Heart right ventricle (tissue), 16 donors: Measurements from ENCODE around the gene CAPN2. TPM values are rescaled to one million over a fixed set of nuclear protein-coding genes. Genes with fewer than 3 reads are reported as not detected.
A peak's percentile ranks its signal among the peaks of the same experiment; 100 is the strongest.

Source experiments
- ATAC-seq, 8 donors: fragments of 200-7000 bp; cut with Tn5 transposase; one replicate each; pipeline ENCODE4 v1.9.1; 2020; ENCODE audit warnings: mild to moderate bottlenecking in 8 of 8, moderate library complexity in 8 of 8, moderate number of reproducible peaks in 1 of 8
- DNase-seq, 2 donors: peaks; one replicate each; pipeline ENCODE4 v3.0.0-alpha.2; 2020
- H3K27ac ChIP-seq, 10 donors: fragments of 200-600 bp; sonication (generic) in 2 of 10; one replicate each; pipeline versions ENCODE4 v1.5.0 to v1.8.0; 2020 to 2022; ENCODE audit warnings: mild to moderate bottlenecking in 3 of 10
- H3K27me3 ChIP-seq, 7 donors: fragments of 200-600 bp; one replicate each; pipeline ENCODE4 v1.8.0; 2021 to 2022; ENCODE audit warnings: mild to moderate bottlenecking in 2 of 7
- H3K36me3 ChIP-seq, 9 donors: fragments of 200-600 bp; sonication (generic) in 1 of 9; one replicate each; pipeline versions ENCODE4 v1.5.0 to v1.8.0; 2020 to 2022; ENCODE audit warnings: mild to moderate bottlenecking in 2 of 9
- H3K4me1 ChIP-seq, 9 donors: fragments of 200-600 bp; sonication (generic) in 1 of 9; one replicate each; pipeline versions ENCODE4 v1.5.0 to v1.8.0; 2020 to 2022; ENCODE audit warnings: mild to moderate bottlenecking in 4 of 9
- H3K4me3 ChIP-seq, 10 donors: fragments of 200-600 bp; sonication (generic) in 2 of 10; one replicate each; pipeline versions ENCODE4 v1.5.0 to v1.8.0; 2020 to 2022; ENCODE audit warnings: mild to moderate bottlenecking in 7 of 10, moderate library complexity in 2 of 10
- H3K9me3 ChIP-seq, 11 donors: fragments of 200-600 bp in 10 of 11; sonication (generic) in 2 of 11; one replicate each; pipeline versions ENCODE4 v1.5.0 to v1.8.0; 2013 to 2022; ENCODE audit warnings: mild to moderate bottlenecking in 2 of 11, control low read depth in 1 of 11, moderate library complexity in 1 of 11
- CTCF ChIP-seq, 9 donors: fragments of 200-600 bp; sonication (generic) in 2 of 9; IDR thresholded peaks; one replicate each; pipeline versions ENCODE4 v1.5.0 to v1.8.0; 2021 to 2022; ENCODE audit warnings: antibody characterized with exemption in 9 of 9, mild to moderate bottlenecking in 5 of 9, moderate library complexity in 1 of 9
- WGBS, 2 donors: extraction: QIAGEN DNeasy Blood & Tissue Kit; methylation state at CpG; one replicate each; pipeline ENCODE4 v1.1.7; 2013; ENCODE audit warnings: inconsistent platforms in 1 of 2; 5-methylcytosine and 5-hydroxymethylcytosine counted together
- intact Hi-C, 10 donors: fragments of 100-400 bp; cut with DNase I; formaldehyde crosslinking; loops; one replicate each; pipeline versions ENCODE4 v1.11.1 to v1.14.2; 2022
- polyA plus RNA-seq, 2 donors: library from polyadenylated mRNA; stranded (reverse); fragments of 200-250 nt; gene quantifications; one replicate each; pipeline ENCODE4 v1.2.3, GENCODE V29; 2013
- total RNA-seq, 10 donors: library from RNA; stranded (reverse); fragmentation: NEBNext Ultra II Directional in 3 of 10; extraction: Animal tissue kit (Norgen Biotek cat#: 25700) in 3 of 10; gene quantifications; one replicate each; pipeline versions ENCODE4 v1.2.1 to v1.2.4, GENCODE V29; 2021 to 2023
- donor health status: Arrhythmogenic right ventricular cardiomyopathy.
- donor health status: ischemic (EF 13 %, LVEDD 7.1; RV severe dilation, severe dysfunction).
- donor health status: healthy with polysubstance abuse.
- donor health status: DM: no; HTN: yes; CAD: no.
- donor health status: DM: no; HTN: no; CAD: no.
- donor health status: ischemic (EF 25% LVEDD 6.9; RV normal size, moderate dysfunction).
- donor health status: ischemic (EF 25% LVEDD 5.7; RV mildly dilated, moderate dysfunction).
- donor health status: healthy.
- donor health status: DM: yes; HTN: yes; CAD: no.
- donor health status: Ischemic cardiomyopathy.
- donor health status: ischemic (EF 35%, LVEDD 5.7; RV mildly dilated, moderate dysfunction).
- donor health status: nonischemic (EF 11% LVEDD 7.7; RV severe dilation, severe dysfunction).
- donor health status: DM: yes; HTN: yes; CAD: no.
- donor health status: PGD.
- donor health status: ischemic (EF 29% LVEDD 5.4; RV normal size, mild dysfunction).
- donor health status: nonischemic (EF 23%, LVEDD 6.1; RV moderate dilation, normal function).

Gene CAPN2
- total and polyA plus RNA-seq, 12 donors, result 62.4 to 107 (median 77.6) TPM

DNA sequence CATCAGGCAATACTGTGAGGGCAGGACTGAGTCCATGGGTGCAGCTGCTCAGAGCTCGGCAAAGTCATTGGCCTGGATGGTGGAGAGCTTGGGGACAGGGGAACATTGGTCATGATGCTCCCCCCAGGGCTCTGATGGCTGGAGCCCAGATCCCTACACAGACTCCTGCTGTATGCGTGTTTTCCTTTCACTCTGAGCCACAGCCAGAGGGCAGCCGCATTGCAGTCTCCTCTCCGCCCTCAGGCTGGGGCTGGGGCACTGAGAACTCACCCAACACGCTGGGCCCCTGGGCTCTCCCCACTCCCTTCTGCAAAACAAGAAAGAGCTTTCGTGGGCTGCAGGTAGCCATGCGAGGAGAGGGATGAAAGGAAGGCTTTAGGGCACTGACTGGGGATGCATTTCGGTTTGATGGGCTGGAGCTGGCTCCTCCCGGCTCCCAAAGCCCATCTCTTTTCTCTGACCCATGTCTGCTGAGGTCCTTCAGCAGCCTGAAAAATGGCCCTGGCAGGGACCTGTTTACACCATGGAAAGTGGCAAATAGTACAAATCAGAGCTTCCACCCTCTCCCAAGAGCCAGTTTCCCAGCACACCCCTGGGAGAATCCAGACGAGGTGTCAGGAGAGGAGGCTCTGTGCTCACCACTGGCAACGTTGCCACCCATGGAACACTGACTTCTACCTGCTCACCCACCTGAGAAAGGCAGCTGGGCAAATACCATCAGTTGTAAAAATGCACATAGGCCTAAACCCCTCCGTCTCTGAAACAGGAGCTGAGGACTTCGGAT, 43.8 kb downstream of the CAPN2 start:
- DNase-seq, result no peak
- TF ChIP-seq CTCF (IDR thresholded peaks at IDR 0.05), result no peak
- Histone ChIP-seq H3K4me3 (no peak overlapping the region), H3K4me1 (peaks cover 0 to 9% (median 0%) of the 10 kb centered on the region in 9 donors), H3K27me3 (no peaks in the 10 kb centered on the region), H3K36me3 (peaks cover 2 to 100% (median 85%) of the 10 kb centered on the region in 9 donors), H3K9me3 (no peaks in the 10 kb centered on the region), H3K27ac (no peak overlapping the region)
- intact Hi-C loops, result no loop called here
- peak in 1 of 8 donors; percentile 20 for ATAC-seq
- WGBS, 2 donors, result 84 to 88% methylated on average over 13 of the region's 13 CpGs

DNA sequence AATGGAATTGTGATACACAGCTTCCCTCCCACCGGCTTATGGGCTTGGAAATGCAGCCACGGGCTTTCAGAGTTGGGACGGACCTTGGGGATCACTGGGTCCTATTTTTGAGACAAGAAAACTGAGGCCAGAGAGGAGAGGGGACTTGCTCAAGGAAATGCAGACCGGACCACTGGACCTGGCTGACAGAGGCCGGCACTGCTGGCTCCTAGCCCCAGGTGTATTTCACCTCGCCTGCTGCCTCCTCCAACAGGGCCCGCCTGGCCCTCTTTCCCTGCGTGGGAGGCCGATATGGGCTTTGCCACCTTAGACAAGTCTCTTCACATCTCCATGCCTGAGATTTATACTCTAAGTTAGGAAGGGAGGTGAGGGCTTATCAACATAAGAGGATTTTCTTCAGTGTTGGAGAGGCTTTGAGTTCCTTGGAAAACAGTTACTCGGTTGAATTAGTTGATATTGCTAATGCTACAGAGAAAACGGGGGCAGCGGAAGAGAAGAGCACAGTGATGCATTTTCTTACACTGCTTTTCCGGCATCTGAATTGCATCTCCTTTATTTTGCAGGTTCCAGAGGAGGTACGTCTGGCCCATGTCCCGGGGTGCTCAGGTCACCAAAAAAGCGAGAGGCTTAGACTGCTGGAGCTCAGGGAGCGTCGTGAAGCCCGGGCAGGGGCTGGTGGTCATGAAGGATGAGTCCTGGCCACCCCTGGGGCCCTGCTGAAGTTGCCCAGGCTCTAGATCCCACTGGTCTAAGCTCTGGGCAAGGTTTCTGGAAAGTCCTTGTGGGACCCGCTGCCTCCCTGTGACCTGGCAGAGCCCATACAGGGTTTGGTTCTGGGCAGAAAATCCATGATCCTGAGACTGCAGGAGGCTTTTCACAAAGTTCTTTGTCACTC, 44.7 kb downstream of the CAPN2 start:
- 92% methylated on average over 20 of the region's 20 CpGs for WGBS, 2 donors
- no peak for DNase-seq
- H3K27ac ChIP-seq, result no peak overlapping the region
- no peak overlapping the region for H3K4me3 ChIP-seq
- no peaks in the 10 kb centered on the region for H3K27me3 ChIP-seq
- TF ChIP-seq CTCF (IDR thresholded peaks at IDR 0.05), result no peak
- no peaks in the 10 kb centered on the region for H3K9me3 ChIP-seq
- intact Hi-C loops, result no loop called here
- H3K36me3 ChIP-seq, result peaks cover 0 to 100% (median 84%) of the 10 kb centered on the region in 9 donors
- H3K4me1 ChIP-seq, result peaks cover 0 to 15% (median 0%) of the 10 kb centered on the region in 9 donors
- no peak for ATAC-seq

DNA sequence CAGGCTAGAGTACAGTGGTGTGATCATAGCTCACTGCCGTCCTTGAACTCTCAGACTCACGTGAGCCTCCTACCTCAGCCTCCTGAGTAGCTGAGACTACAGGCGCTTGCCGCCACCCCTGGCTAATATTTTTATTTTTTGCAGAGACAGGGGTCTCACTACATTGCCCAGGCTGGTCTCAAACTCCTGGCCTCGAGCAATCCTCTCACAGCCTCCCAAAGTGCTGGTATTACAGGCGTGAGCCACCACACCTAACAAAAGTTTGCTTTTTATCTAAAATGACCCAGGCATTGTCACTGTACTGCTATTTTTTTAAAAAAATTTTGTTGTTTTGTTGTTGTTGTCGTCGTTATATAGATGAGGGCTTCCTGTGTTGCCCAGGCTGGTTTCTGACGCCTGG, 46.4 kb downstream of the CAPN2 start:
- intact Hi-C loops, result no loop called here
- Histone ChIP-seq H3K27ac (no peak overlapping the region), H3K9me3 (no peaks in the 10 kb centered on the region), H3K4me1 (peaks cover 0 to 15% (median 0%) of the 10 kb centered on the region in 9 donors), H3K36me3 (peaks cover 0 to 100% (median 78%) of the 10 kb centered on the region in 9 donors), H3K27me3 (no peaks in the 10 kb centered on the region), H3K4me3 (no peak overlapping the region)
- ATAC-seq, result no peak
- no peak for TF ChIP-seq CTCF (IDR thresholded peaks at IDR 0.05)
- DNase-seq, result no peak
- WGBS, 2 donors, result 94 to 96% methylated on average over 9 of the region's 9 CpGs

DNA sequence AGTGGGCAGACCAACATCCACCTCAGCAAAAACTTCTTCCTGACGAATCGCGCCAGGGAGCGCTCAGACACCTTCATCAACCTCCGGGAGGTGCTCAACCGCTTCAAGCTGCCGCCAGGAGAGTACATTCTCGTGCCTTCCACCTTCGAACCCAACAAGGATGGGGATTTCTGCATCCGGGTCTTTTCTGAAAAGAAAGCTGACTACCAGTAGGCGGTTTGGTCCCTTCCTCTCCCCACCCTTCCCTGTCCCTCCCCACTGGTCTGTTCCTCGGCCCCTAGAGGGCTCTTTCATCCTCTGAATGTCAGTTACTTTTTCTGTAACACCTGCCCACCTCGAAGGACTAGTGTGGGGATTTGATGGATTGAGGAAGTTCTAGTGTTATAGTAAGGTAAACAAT, 46.9 kb downstream of the CAPN2 start:
- Histone ChIP-seq H3K27me3 (no peaks in the 10 kb centered on the region), H3K4me3 (no peak overlapping the region), H3K9me3 (no peaks in the 10 kb centered on the region), H3K4me1 (peaks cover 0 to 15% (median 0%) of the 10 kb centered on the region in 9 donors), H3K36me3 (peaks cover 0 to 100% (median 76%) of the 10 kb centered on the region in 9 donors), H3K27ac (no peak overlapping the region)
- intact Hi-C loops, result no loop called here
- DNase-seq (no peak), ATAC-seq (no peak)
- WGBS, 2 donors, result 86 to 89% methylated on average over 13 of the region's 13 CpGs
- no peak for TF ChIP-seq CTCF (IDR thresholded peaks at IDR 0.05)
